Measurements from ENCODE around the gene CNPY3. TPM values are rescaled to one million over a fixed set of nuclear protein-coding genes. Genes with fewer than 3 reads are reported as not detected.
"Not testable (repeated sequence)": the region's sequence is repeated elsewhere in the genome, so short reads cannot be mapped to it uniquely, and the experiment has no call there.

CNPY3 gene
- total RNA-seq, 1 donor from 2014 or later = 41.0 TPM

- no peaks in the 10 kb centered on the region for H3K27me3 Mint-ChIP-seq (ENCODE audit: low read depth)
- H3K4me1 Mint-ChIP-seq (ENCODE audit: low read depth) = peaks cover 18% of the 10 kb centered on the region
- H3K36me3 Mint-ChIP-seq (ENCODE audit: low read depth) = peaks cover 6% of the 10 kb centered on the region
- H3K4me3 Mint-ChIP-seq (ENCODE audit: unreplicated experiment) = peak overlapping the region; percentile 86
- DNase-seq (ENCODE audit: low spot score) = peak; percentile 98
- peak overlapping the region; percentile 96 for H3K27ac Mint-ChIP-seq (ENCODE audit: unreplicated experiment)
- H3K9me3 Mint-ChIP-seq (ENCODE audit: low read depth) = no peaks in the 10 kb centered on the region
- no peak for TF ChIP-seq CTCF (IDR thresholded peaks at IDR 0.05)
Observed at GRCh38 chr6:42890311-42891198, 38.7 kb upstream of the CNPY3 start.

GRCh38 chr6:42891199-42891722 is 38.0 kb upstream of the CNPY3 start:
- Mint-ChIP-seq H3K36me3 (ENCODE audit: low read depth) (peaks cover 2% of the 10 kb centered on the region), H3K9me3 (ENCODE audit: low read depth) (no peaks in the 10 kb centered on the region), H3K4me3 (ENCODE audit: unreplicated experiment) (peak overlapping the region; percentile 86), H3K27ac (ENCODE audit: unreplicated experiment) (peak overlapping the region; percentile 96), H3K27me3 (ENCODE audit: low read depth) (no peaks in the 10 kb centered on the region), H3K4me1 (ENCODE audit: low read depth) (peaks cover 18% of the 10 kb centered on the region)
- DNase-seq (ENCODE audit: low spot score) = peak; percentile 19
- no peak for TF ChIP-seq CTCF (IDR thresholded peaks at IDR 0.05)

- not testable (repeated sequence) for H3K4me3 Mint-ChIP-seq (ENCODE audit: unreplicated experiment); H3K27me3 Mint-ChIP-seq (ENCODE audit: low read depth); H3K36me3 Mint-ChIP-seq (ENCODE audit: low read depth); H3K27ac Mint-ChIP-seq (ENCODE audit: unreplicated experiment); H3K9me3 Mint-ChIP-seq (ENCODE audit: low read depth)
- peaks cover 18% of the 10 kb centered on the region for H3K4me1 Mint-ChIP-seq (ENCODE audit: low read depth)
- DNase-seq (ENCODE audit: low spot score) = peak; percentile 14
Observed at GRCh38 chr6:42894041-42894828, 35.0 kb upstream of the CNPY3 start.

GRCh38 chr6:42896178-42896719 is 33.0 kb upstream of the CNPY3 start:
- H3K4me1 Mint-ChIP-seq (ENCODE audit: low read depth) = peaks cover 15% of the 10 kb centered on the region

GRCh38 chr6:42898891-42899361 is 30.4 kb upstream of the CNPY3 start:
- Mint-ChIP-seq H3K4me3 (ENCODE audit: unreplicated experiment) (peak overlapping the region; percentile 33), H3K27ac (ENCODE audit: unreplicated experiment) (no peak overlapping the region), H3K36me3 (ENCODE audit: low read depth) (no peaks in the 10 kb centered on the region), H3K9me3 (ENCODE audit: low read depth) (no peaks in the 10 kb centered on the region), H3K4me1 (ENCODE audit: low read depth) (peaks cover 21% of the 10 kb centered on the region), H3K27me3 (ENCODE audit: low read depth) (no peaks in the 10 kb centered on the region)
- TF ChIP-seq CTCF (IDR thresholded peaks at IDR 0.05) = peak; percentile 84
- DNase-seq (ENCODE audit: low spot score) = no peak

More at GRCh38 chr6:42896178-42896719, 33.0 kb upstream of the CNPY3 start:
- DNase-seq (ENCODE audit: low spot score) = no peak
- Mint-ChIP-seq H3K27me3 (ENCODE audit: low read depth) (no peaks in the 10 kb centered on the region), H3K9me3 (ENCODE audit: low read depth) (no peaks in the 10 kb centered on the region), H3K4me3 (ENCODE audit: unreplicated experiment) (no peak overlapping the region), H3K36me3 (ENCODE audit: low read depth) (no peaks in the 10 kb centered on the region), H3K27ac (ENCODE audit: unreplicated experiment) (no peak overlapping the region)
- no peak for TF ChIP-seq CTCF (IDR thresholded peaks at IDR 0.05)

Measured in chondrocyte (in vitro differentiated cells).